ENCODE data around the gene C10orf90.

The C10orf90 gene

DNA sequence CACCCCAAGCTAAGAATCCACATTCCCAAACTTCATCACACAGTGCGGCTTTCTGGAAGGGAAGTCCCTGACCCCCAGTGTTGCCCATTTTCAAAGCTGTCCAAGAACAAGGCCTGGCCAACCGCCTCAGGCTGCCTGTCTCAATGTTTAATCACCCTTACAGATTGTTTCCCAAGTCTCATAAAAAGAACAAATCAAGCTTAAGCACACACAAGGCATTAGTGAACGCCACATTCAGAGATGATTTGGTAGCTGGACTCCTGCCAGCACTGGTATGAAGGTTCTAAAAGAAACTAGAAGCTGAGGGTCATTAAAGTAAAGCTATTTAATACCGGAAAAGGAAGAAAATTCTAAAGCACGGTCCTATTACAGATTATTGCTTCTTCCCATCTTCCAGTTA, 35.6 kb downstream of the C10orf90 start:
- DNase-seq = peak in 5 of 56 donors; percentile 15 to 42 (median 27)

DNA sequence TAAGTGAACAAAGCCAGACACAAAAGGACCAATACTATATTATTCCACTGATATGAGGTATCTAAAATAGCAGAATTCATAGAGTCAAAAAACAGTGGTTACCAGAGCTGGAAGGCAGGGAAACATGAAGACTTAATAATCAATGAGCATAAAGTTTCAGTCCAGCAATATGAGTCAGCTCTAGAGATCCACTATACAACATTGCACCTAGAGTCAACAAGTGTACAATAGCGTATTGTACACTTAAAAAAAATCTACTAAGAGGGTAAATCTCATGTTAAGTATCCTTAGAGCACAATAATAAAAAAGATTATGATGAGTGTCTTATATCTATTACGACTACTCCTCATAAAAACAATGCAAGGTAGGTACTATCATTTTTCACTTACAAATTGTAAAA, 36.1 kb downstream of the C10orf90 start:
- no peak for DNase-seq

DNA sequence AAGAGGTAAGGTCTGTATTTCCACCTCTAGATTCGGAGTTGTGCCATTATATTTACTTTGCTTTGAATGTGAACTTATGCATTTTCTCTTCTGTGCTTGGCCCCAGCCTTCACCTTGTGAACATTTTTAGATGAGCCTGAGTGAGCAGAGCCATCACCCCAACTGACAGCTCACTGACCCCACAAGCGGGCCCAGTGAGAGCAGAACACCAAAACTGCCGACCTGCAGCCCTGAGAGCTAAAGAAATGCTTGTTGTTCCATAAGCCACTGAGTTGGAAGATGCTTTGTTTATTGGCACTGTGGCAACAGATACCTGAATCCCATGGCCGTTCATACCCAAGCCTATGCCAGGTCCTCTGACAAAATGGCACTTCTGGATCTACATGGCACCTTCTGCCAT, 37.8 kb downstream of the C10orf90 start:
- DNase-seq = no peak

DNA sequence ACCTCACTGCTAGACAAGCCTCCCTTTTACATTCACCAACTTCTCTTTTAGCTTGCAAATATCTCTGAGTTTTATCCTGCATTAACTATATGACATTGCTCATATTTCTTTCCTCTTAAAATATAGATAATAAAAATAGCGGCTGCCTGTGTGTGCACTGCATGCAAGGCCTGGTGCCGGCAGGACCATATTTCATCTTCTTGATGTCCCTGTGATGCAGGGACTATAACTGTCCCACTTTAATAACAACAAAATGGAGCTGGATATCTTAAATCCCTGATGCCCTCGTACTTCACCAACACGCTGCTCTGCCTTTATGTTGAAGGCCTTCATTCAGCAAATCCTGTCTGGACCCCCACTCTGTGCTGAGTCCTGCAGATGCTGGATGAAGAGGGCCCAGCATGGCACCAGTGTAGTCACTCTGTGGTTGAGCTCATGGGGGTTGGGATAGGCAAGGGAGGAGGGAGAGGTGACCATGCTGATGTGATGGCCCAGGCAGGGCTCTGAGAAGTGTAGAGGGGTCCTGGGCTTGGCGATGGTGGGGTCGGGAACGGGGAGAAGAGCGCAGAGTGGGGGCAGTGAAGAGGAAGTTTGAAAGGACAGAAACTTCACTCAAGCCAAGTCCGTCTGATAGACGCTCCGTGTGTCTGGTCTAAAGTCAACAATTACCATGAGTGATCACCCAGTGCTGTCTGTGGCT, 40.4 kb downstream of the C10orf90 start:
- no peak for DNase-seq

DNA sequence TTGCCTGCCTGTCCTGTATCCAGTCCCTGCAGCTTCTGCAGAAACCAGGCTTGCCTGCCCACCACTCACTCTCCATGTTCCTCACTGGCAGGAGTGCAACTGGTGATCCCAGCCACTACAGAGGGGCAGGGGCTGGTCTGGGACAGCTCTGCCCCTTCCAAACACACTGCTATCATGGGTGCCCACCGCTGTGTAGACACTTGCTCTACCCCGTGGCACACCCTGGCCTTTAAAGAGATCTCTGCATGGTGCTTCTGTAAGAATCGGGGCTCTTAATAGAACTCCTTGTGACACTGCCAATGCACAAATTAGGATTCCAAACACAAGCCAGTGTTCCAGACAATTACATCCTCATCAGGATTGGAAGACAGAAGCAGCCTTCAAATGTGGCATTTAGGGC, 41.7 kb downstream of the C10orf90 start:
- peak in 47 of 56 donors; percentile 8 to 86 (median 51) for DNase-seq

DNA sequence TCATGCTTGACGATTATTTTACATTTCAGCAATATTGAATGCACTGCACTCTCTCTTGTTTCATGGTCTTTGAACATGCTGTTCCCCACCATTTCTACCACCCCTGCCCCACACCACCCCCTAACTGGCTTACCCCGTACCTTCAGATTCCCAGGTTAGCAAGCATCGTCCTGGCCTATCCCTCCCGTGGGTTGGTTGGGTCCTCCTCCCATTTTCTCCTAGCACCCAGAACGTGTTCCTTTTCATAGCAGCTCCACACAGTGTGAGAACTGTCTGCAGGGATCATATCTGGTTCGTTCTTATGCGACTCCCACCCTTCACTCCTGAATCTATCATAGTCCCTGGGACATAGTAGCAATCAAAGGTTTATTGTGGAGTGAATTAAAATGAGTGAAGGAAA, 48.6 kb downstream of the C10orf90 start:
- peak in 1 of 56 donors; percentile 9 for DNase-seq

DNA sequence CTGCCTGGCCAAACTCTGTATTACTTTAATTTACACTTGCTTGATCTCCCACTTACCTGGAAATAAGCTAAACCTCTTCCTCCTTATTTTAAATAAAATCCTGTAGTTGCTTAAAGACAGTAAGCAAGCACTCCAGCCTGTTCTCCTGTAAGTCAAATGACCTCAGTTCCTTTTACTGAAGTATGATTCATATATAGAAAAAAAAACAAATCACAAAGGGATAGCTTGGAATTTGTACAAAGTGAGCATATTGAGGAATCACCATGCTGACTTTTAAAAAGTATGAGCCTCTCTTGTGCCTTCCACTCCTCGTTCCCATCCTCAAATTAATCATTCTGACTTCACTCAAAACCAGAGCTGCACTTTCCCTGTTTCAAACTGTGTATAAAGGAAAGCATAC, 52.0 kb downstream of the C10orf90 start:
- DNase-seq = no peak

DNA sequence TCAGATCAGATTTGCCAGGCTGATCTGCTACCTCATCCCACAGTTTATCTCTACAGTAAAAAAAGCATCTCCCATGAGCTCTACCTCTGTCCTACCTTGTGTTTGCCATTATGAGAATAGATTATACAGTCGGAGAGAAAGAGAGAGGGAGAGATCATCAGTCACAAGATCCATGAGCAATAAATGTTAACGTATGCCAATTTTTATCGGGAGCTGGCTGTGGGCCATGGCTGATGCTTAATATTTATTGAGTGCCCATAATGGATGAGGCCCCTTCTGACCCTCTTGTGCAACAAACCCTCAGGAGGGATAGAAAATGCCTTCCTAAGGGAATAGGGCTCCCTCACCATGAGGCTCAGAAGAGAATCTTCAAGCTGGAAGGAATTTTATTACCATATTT, 52.8 kb downstream of the C10orf90 start:
- no peak for DNase-seq

DNA sequence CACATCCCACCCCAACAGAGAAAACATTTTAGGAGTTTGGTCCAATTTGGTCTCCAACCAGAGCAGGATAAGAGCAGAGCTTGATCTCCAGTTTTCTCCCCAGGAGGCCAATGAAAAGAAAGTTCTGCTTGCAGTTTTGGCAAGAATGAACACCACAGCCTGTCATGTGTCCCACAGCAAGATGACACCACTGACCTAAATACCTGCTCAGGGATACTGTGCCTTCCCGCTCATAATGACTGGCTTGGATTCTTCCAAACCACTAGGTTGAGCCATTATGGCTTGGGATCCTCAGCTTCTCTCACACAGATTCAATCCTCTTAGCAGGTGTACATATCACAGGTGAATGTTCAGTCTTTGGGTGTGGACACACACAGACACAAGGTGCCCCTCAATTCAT, 53.3 kb downstream of the C10orf90 start:
- no peak for DNase-seq

DNA sequence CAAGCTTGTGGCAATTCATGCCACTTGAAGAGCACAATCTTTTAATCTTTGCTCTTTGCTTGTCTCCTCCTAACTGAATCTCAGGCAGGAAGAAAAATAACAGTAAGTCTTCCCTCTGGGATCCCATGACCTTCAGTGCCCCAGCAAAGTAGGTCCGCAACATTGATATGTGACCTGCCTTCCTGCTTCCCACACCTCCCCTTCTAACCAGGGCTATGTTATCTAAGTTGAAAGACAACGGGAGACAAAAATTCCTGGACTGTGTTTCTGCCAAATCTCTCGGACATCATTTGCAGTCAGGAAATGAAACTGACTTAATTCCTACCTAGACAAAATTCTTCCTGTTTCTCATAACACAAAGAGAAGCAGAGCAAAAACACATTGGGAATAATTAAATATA, 53.8 kb downstream of the C10orf90 start:
- DNase-seq = no peak

DNA sequence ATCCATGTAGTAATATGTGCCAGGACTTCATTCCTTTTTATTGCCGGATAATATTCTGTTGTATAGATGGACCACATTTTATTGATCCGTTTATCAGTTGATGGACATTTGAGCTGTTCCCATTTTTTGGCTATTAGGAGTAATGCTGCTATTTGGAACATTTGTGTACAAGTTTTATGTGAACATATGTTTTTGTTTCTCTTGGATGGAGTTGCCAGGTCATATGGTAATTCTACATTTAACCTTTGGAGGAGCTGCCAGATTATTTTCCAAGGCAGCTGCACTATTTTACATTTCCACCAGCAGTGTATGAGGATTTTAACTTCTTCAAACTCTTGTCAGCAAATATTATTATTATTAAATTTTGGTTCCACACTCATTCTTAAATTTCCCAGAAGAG, 59.2 kb downstream of the C10orf90 start:
- DNase-seq = no peak

DNA sequence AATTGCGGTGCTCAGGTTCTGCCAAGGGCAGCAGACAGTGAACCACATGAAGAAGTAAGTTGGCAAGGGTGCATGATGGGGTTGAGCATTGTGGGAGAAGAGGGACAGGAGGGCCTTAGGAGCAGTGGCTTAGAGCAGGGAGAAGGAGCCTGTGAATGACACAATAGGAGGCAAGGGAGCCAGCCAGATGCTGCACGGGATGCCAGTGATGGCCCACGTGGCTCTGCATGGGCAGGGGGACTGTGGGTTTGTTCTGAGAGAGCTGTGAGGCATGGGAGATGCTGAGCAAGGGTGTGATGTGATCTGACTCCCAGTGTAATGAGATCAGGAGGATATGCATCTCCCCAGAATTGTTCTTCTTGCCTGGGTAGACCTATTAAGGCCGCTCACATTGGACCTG, 60.9 kb downstream of the C10orf90 start:
- DNase-seq = peak in 44 of 56 donors; percentile 6 to 81 (median 40)

DNA sequence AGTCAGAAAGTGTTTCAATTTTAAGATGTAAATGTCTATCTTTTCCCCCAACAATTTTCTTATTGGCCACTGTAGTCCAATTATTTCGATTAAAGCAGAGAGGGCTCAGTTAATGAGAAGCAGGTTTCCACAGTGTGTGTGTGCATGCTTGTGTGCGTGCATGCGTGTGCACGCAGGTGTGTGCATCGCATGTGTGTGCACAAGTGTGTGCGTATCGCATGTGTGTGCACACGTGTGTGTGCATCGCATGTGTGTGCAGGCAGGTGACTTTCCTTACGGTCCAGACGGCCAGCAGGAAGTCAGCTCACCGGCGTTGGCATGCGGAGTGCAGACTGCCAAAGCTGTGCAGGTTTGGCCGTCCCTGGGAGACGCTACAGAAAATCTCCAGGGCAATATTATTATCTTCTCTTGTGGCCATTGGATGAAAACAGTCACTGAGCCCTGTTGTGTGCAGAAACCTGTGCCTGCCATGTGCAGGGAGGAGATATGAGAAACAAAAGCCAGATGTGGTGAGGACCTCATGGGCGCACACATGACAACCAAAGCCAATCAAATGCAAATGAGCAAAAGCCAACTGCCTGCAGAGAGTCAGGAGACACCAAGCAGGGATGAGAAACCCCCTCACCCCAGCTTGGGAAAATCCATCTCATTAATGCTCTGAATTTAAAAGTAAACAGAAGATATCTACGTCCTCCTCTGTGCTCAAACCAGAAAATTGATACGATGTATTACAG, 70.4 kb downstream of the C10orf90 start:
- no peak for DNase-seq

DNA sequence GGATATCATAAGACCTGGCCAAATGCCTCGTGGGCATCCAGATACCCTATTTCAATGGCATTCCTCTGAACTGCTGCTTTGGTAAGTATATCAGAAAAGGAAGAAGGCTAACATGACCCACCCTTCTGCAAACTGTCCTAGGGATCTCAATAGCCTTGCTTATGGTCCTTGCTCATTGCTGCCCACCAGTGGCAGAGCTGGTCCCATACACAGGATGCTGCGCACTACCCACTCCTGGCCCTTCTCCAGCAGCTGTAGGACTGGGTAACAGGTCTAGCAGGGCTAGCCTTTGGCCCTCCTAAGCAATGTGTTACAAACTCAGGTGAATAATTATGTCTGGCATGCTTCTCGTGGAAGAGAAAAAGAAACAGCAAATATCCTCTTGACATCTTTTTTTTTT, 72.5 kb downstream of the C10orf90 start:
- DNase-seq = peak in 37 of 56 donors; percentile 3 to 75 (median 42)

DNA sequence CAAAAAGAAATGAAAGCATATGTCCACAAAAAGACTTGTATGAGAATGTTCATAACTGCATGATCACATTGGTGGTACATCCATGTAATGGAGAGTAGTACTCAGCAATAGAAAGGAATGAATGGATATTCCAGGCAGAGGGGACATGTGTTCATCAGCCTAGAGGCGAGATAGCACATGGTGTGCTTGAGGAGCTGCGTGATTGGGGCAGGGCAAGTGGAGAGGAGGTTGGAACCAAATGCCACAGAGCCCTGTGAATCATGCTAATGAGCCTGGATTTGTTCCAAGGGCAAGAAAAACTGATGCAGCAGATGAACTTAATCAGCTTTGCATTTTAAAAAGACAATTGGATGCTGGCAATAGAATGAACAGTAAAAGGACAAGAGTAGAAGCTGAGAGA, 73.3 kb downstream of the C10orf90 start:
- peak in 1 of 56 donors; percentile 40 for DNase-seq

DNA sequence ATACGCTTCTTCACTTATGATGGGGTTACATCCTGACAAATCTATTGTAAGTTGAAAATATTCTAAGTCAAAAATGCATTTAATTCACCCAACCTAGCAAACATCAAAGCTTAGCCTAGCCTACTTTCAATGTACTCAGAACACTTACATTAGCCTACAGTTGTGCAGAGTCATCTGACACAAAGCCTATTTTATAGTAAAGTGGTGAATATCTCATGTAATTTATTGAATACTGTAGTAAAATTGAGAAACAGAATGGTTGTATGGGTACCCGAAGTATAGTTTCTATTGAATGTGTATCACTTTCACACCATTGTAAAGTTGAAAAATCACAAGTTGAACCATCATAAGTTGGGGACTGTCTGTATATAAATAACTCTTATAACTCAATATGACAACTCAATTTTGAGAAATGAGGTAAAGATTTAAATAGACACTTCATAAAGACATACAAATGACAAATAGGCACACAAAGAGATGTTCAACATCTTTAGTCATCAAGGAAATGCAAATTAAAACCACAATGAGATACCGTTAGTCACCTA, 73.9 kb downstream of the C10orf90 start:
- no peak for DNase-seq

DNA sequence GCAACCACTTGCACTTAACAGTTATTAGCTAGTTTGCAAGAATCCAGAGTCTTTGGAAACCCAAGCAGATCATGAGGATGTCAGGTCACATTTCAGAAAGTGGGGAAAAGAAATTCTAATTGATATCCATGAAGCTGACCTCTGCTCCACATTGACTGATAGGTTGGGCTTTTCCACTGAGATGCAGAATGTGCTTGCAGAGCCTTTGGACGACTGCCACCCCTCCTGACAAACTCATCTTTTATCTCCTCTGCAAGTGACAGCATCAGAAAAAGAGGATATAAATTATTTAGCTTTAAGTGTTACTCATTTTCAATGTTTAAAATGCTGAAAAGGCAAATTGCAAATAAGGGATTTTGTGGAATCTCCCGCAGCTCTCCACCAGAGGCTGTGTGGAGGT, 75.3 kb downstream of the C10orf90 start:
- DNase-seq = peak in 14 of 56 donors; percentile 14 to 52 (median 31)

DNA sequence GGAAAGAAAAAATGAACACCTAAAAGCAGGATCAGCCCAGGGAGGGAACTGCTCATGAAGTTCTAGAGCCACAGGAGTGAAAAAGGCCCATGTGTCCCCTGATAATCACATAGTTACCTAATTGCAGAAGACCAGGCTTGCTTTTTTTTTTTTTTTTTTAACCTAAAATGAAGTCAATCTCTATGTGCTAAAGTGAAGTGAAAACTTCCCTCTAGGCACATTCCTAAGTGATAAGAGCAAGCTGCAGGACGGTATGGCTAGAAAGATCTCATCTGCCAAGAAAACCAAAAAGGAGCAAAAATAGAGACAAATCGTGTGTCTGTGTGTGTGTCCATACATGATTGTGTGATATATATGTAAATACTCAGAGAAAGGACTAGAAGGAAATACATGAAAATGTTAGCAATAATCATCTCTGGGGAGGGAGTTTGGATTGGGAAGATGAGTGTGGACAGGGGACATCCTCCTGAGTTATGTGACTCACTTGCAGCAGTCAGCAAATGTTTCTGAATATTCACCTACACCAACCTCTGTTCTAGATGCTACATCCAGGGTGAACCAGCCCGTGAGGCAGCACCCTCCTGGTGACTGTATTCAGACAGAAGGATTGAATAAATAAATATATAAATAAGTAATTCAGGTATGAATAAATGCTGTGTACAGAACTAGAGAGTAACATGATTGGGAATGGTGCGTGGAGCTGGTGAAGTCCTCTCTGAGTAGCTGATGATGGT, 76.4 kb downstream of the C10orf90 start:
- DNase-seq = no peak

DNA sequence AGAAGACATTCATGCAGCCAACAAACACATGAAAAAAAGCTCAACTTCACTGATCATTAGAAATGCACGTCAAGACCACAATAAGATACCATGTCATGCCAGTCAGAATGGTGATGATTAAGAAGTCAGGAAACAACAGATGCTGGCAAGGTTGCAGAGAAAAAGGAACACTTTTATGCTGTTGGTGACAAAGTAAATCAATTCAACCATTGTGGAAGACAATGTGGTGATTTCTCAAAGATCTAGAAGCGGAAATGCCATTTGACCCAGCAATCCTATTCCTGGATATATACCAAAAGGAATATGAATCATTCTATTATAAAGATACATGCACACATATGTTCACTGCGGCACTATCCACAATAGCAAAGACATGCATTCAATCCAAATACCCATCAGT, 77.6 kb downstream of the C10orf90 start:
- no peak for DNase-seq

DNA sequence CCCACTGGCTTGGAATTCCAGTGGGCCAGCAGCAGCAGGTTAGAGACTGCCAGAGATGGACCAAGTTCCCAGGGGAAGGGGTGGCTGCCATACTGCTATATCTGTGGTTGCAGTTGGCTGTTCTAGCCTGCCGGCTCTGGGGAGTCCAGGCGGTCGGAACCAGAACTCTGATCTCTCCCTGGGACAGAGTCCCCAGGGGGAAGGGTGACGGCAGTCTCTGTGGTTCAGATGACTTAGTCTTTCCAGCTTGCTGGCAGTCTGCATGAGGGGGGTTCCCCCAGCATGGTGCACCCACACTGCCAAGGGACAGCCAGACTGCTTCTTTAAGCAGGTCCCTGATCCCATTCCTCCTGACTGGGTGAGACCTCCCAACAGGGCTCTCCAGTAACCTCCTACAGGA, 82.5 kb downstream of the C10orf90 start:
- DNase-seq = no peak

DNA sequence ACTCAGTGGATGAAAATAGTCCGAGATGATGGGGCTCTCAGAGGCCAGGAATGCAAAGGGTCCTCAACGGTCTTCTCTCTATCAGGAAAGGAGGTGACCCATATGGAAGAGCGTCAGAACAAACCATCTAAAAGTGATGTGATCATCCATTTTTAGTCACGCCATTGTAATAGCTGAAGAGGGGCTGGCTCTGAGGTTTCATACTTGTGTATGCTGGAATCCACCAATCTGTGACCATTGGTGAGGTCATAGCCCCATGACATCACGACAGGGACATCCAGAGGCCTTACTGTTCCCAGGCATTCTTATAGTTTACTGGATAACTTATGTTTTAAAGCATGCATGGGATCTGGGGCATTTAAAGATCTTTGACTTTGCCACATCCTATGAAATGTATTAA, 83.6 kb downstream of the C10orf90 start:
- DNase-seq = no peak

DNA sequence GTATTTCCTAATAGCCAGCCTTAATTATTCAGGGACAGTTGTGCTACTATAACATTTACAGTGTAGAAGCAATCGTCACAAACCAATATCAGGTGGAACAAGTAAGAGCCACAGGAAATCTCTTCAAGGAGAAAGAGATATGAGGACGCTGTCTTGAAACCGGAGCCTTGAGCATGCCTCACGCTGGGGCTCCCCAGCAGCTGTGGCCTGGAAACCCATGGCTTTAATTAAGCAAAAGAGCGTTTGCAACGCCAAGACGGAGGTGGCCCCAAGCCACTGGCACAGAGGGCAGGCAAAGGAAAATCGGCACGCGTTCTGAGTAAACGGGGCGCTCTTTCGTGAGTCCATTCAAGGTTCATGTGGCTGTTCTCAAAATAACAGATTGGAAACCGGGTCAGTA, 84.4 kb downstream of the C10orf90 start:
- peak in 1 of 56 donors; percentile 12 for DNase-seq
